ENCODE measurements around the gene PLPP4. TPM values are rescaled to one million over a fixed set of nuclear protein-coding genes. Genes with fewer than 3 reads are reported as not detected.

PLPP4 gene
- total and polyA plus RNA-seq, 10 of the 15 experiments (the other 5 are each of a cell fraction or from before 2014, with no cell fraction given): 0.08 to 3.1 (median 0.26) TPM; not detected in 3

DNA sequence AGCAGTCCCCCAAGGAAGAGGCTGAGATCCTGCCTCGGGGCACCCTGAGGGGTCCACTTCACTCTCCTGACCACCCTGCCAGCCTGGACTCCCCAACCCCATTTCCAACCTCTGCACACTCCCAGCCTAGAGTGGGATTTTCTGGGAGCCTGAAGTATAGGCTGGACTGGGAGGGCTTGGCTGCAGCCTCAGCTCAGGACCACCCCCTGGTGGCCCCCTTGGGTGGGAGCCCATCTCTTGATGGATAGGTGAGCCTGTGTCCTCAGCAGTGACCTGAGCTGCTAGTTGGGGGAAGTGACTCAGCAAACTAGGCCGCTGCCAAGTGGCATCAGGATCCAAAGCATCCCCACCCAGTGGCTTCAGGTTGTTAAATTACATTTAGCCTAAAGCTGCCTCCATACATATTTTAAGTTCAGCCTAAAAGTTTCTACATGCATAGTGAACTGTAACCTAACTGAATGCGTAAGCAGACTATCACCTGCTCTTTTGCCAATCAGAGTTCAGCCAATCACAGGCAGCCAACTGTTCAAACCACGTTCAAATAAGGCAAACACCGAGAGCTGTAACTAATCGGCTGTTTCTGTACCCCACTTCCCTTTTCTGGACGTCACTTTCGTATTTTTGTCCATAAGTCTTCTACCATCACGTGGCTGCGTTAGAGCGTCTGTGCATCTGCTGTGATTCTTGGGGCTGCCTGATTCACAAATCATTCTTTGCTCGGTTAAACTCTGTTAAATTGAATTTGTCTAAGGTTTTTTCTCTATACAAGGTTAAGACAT lies 144.0 kb downstream of the PLPP4 start (continued):
- TF ChIP-seq SKIL (IDR thresholded peaks at IDR 0.05; ENCODE audit: low read depth, poor library complexity, severe bottlenecking): no peak

GRCh38 chr10:120601999-120602398 lies 145.0 kb downstream of the PLPP4 start:
- ChIA-PET SMC1A (ENCODE audit: uncharacterized antibody, unreplicated experiment) (interaction anchor here (1.1 kb wide), 1 partner anchor 178 kb away, joined by 3 read pairs; no protein-coding TSS in a partner anchor), CTCF (interaction anchor here (1.1 to 3.2 kb wide), 2 partner anchors 8 to 179 kb away, joined by 3 to 11 read pairs; no protein-coding TSS in a partner anchor), RAD21 (ENCODE audit: unreplicated experiment) (interaction anchor here (1.2 kb wide), 1 partner anchor 179 kb away, joined by 6 read pairs; no protein-coding TSS in a partner anchor), POLR2A (no interaction called here)
- no peak overlapping the region for H2AFZ ChIP-seq (ENCODE audit: control insufficient read depth, low read depth, low read length)
- no peaks in the 10 kb centered on the region for H4K20me1 ChIP-seq (ENCODE audit: control insufficient read depth, insufficient read depth)
- FAIRE-seq: no peak
- H3K79me2 ChIP-seq (ENCODE audit: control insufficient read depth, insufficient read depth, low read length): no peaks in the 10 kb centered on the region
- H3K27ac ChIP-seq (ENCODE audit: control insufficient read depth, insufficient read depth): no peak overlapping the region
- peaks cover 11% of the 10 kb centered on the region; the same call in 2 of the 3 replicates for H3K9me3 ChIP-seq (replicated peaks; ENCODE audit: control insufficient read depth, insufficient read depth, low read length)
- H3K9ac ChIP-seq (ENCODE audit: control insufficient read depth, insufficient read depth, low read length): no peak overlapping the region
- no peak overlapping the region for H3K4me3 ChIP-seq
- BruUV-seq (replicated peaks): no TSS peak
- in situ Hi-C loops (cut with MboI) (no loop called here), intact Hi-C loops (cut with micrococcal nuclease; ENCODE audit: unreplicated experiment) (no loop called here)
- H3K4me1 ChIP-seq (ENCODE audit: control insufficient read depth, insufficient read depth, low read length): peaks cover 11% of the 10 kb centered on the region
- no peak overlapping the region for H3K4me2 ChIP-seq (ENCODE audit: control insufficient read depth, insufficient read depth)
- no peak for DNase-seq (ENCODE audit: low read depth, low spot score)
- WGBS (ENCODE audit: insufficient coverage, insufficient replicate concordance, low lambda C conversion rate, missing lambda C conversion rate): 36% methylated on average over 2 of the region's 2 CpGs
- peaks cover 0 to 2% of the 10 kb centered on the region in 2 experiments; a peak in 2 of 4 replicates for H3K27me3 ChIP-seq (replicated peaks in 1 of 2; ENCODE audit: control insufficient read depth in 2 of 2, insufficient read depth in 2 of 2, low read length in 1 of 2)
- ATAC-seq: no peak
- no peaks in the 10 kb centered on the region for H3K36me3 ChIP-seq (ENCODE audit: control insufficient read depth in 2 of 2, insufficient read depth in 2 of 2, low read length in 1 of 2)
- TF ChIP-seq BCL3 (IDR thresholded peaks at IDR 0.05; ENCODE audit: borderline replicate concordance, insufficient read depth, low read depth, low read length, poor library complexity, severe bottlenecking) (no peak), SUZ12 (IDR thresholded peaks at IDR 0.05; ENCODE audit: unreplicated experiment) (no peak), SMARCA5 (IDR thresholded peaks at IDR 0.05) (no peak), USF2 (IDR thresholded peaks at IDR 0.05; ENCODE audit: borderline replicate concordance, low read depth, low read length) (no peak), RELB (IDR thresholded peaks at IDR 0.05; ENCODE audit: low read depth) (no peak), NFIC (IDR thresholded peaks at IDR 0.05; ENCODE audit: low read depth, low read length) (no peak), SMC3 (IDR thresholded peaks at IDR 0.05; ENCODE audit: borderline replicate concordance, low read length) (no peak), IRF4 (IDR thresholded peaks at IDR 0.05; ENCODE audit: low read depth, low read length) (no peak)
- TF ChIP-seq, protein P1, sequence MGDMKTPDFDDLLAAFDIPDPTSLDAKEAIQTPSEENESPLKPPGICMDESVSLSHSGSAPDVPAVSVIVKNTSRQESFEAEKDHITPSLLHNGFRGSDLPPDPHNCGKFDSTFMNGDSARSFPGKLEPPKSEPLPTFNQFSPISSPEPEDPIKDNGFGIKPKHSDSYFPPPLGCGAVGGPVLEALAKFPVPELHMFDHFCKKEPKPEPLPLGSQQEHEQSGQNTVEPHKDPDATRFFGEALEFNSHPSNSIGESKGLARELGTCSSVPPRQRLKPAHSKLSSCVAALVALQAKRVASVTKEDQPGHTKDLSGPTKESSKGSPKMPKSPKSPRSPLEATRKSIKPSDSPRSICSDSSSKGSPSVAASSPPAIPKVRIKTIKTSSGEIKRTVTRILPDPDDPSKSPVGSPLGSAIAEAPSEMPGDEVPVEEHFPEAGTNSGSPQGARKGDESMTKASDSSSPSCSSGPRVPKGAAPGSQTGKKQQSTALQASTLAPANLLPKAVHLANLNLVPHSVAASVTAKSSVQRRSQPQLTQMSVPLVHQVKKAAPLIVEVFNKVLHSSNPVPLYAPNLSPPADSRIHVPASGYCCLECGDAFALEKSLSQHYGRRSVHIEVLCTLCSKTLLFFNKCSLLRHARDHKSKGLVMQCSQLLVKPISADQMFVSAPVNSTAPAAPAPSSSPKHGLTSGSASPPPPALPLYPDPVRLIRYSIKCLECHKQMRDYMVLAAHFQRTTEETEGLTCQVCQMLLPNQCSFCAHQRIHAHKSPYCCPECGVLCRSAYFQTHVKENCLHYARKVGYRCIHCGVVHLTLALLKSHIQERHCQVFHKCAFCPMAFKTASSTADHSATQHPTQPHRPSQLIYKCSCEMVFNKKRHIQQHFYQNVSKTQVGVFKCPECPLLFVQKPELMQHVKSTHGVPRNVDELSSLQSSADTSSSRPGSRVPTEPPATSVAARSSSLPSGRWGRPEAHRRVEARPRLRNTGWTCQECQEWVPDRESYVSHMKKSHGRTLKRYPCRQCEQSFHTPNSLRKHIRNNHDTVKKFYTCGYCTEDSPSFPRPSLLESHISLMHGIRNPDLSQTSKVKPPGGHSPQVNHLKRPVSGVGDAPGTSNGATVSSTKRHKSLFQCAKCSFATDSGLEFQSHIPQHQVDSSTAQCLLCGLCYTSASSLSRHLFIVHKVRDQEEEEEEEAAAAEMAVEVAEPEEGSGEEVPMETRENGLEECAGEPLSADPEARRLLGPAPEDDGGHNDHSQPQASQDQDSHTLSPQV (IDR thresholded peaks at IDR 0.05): no peak

Data from GM12878 (cell line).